IgD-negative memory B cell (primary cell): ENCODE measurements around the gene IGF2BP1. TPM values are rescaled to one million over a fixed set of nuclear protein-coding genes. Genes with fewer than 3 reads are reported as not detected.

Experiments
- polyA plus RNA-seq: library from polyadenylated mRNA; unstranded; fragments of 300-500 nt; fragmentation: Illumina TruSeq; gene quantifications from one replicate; pipeline ENCODE4 v1.2.3, GENCODE V29; 2021

IGF2BP1 gene
- polyA plus RNA-seq, 1 donor from 2014 or later, result not detected

Other genes with a start within 250 kb of the IGF2BP1 start
- gene TTLL6, start 180.2 kb upstream of the IGF2BP1 start, polyA plus RNA-seq, result not detected
- gene CALCOCO2, start 166.3 kb upstream of the IGF2BP1 start, polyA plus RNA-seq, result 138 TPM
- 192 TPM for gene ATP5MC1, start 104.6 kb upstream of the IGF2BP1 start, polyA plus RNA-seq
- 58.1 TPM for gene UBE2Z, start 89.0 kb upstream of the IGF2BP1 start, polyA plus RNA-seq
- gene SNF8, start 52.5 kb upstream of the IGF2BP1 start, polyA plus RNA-seq, result 108 TPM
- not detected for gene GIP, start 28.8 kb upstream of the IGF2BP1 start, polyA plus RNA-seq
- gene B4GALNT2, start 135.4 kb downstream of the IGF2BP1 start, polyA plus RNA-seq, result not detected
- 10.3 TPM for gene GNGT2, start 213.2 kb downstream of the IGF2BP1 start, polyA plus RNA-seq
- gene ABI3, start 213.3 kb downstream of the IGF2BP1 start, polyA plus RNA-seq, result 34.2 TPM
- gene PHOSPHO1, start 233.4 kb downstream of the IGF2BP1 start, polyA plus RNA-seq, result 1.0 TPM